Osteocyte (in vitro differentiated cells): ENCODE data around the gene MAP3K14. TPM values are rescaled to one million over a fixed set of nuclear protein-coding genes. Genes with fewer than 3 reads are reported as not detected.
A peak's percentile ranks its signal among the peaks of the same experiment; 100 is the strongest.

Source experiments
- DNase-seq: peaks from one replicate; pipeline ENCODE4 v3.0.0; 2021; ENCODE audit warnings: mixed read lengths; ENCODE audit not compliant: unreplicated experiment; ENCODE audit errors: extremely low spot score
- H3K27ac Mint-ChIP-seq: one replicate; pipeline ENCODE4 v1.8.0; 2021; ENCODE audit warnings: mild to moderate bottlenecking, mixed read lengths; ENCODE audit not compliant: unreplicated experiment
- H3K27me3 Mint-ChIP-seq: one replicate; pipeline ENCODE4 v1.8.0; 2021; ENCODE audit warnings: mixed read lengths; ENCODE audit not compliant: unreplicated experiment
- H3K36me3 Mint-ChIP-seq: one replicate; pipeline ENCODE4 v1.8.0; 2021; ENCODE audit warnings: mixed read lengths; ENCODE audit not compliant: unreplicated experiment
- H3K4me1 Mint-ChIP-seq: one replicate; pipeline ENCODE4 v1.8.0; 2021; ENCODE audit warnings: mixed read lengths; ENCODE audit not compliant: unreplicated experiment
- H3K4me3 Mint-ChIP-seq: one replicate; pipeline ENCODE4 v1.8.0; 2021; ENCODE audit warnings: mild to moderate bottlenecking, moderate library complexity, mixed read lengths; ENCODE audit not compliant: unreplicated experiment
- H3K9me3 Mint-ChIP-seq: one replicate; pipeline ENCODE4 v1.8.0; 2021; ENCODE audit warnings: mixed read lengths; ENCODE audit not compliant: unreplicated experiment
- total RNA-seq: library from RNA; stranded (reverse); gene quantifications from 2 replicates; pipeline ENCODE4 v1.2.1, GENCODE V29; 2021
- TF ChIP-seq, protein P1 (sequence below): fragments of 200-600 bp; sonication (generic); IDR thresholded peaks from 2 replicates; pipeline ENCODE4 v1.5.0; 2021; ENCODE audit warnings: antibody characterized with exemption, mild to moderate bottlenecking, moderate library complexity

The MAP3K14 gene
- total RNA-seq, 1 donor from 2014 or later, result 13.2 TPM

DNA sequence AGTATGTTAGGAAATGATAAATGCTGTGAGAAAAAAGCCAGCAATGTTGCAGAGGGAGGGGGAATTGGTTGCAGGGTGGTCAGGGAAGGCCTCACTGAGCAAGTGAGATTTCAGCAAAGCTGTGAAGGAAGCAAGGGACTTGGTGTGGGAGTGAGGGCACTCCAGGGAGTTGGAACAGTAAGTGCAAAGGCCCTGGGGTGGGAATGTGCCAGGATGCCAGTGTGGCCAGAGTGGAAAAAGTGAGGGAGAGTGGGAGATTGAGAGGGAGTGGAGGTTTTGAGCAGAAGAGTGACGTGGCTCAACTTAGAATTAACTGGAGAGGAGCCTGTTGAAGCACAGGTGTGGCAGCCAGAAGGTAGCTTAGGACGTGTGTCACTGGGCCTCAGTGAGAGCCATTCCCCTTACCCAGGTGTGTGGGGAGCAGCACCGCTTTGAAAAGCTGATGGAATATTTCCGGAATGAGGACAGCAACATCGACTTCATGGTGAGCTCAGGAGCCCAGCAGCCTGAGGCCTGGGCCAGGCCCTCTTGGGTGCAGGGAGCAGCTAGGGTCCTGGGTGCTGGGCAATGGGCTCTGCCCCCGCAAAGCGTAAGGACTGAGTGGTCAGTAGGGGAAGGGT is 78.6 kb downstream of the MAP3K14 start:
- H3K4me1 Mint-ChIP-seq, result peaks cover 11% of the 10 kb centered on the region
- DNase-seq, result no peak
- H3K27ac Mint-ChIP-seq, result no peak overlapping the region
- TF ChIP-seq, protein P1, sequence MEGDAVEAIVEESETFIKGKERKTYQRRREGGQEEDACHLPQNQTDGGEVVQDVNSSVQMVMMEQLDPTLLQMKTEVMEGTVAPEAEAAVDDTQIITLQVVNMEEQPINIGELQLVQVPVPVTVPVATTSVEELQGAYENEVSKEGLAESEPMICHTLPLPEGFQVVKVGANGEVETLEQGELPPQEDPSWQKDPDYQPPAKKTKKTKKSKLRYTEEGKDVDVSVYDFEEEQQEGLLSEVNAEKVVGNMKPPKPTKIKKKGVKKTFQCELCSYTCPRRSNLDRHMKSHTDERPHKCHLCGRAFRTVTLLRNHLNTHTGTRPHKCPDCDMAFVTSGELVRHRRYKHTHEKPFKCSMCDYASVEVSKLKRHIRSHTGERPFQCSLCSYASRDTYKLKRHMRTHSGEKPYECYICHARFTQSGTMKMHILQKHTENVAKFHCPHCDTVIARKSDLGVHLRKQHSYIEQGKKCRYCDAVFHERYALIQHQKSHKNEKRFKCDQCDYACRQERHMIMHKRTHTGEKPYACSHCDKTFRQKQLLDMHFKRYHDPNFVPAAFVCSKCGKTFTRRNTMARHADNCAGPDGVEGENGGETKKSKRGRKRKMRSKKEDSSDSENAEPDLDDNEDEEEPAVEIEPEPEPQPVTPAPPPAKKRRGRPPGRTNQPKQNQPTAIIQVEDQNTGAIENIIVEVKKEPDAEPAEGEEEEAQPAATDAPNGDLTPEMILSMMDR, result no peak
- no peaks in the 10 kb centered on the region for H3K9me3 Mint-ChIP-seq
- H3K4me3 Mint-ChIP-seq, result no peak overlapping the region
- H3K27me3 Mint-ChIP-seq, result peaks cover 7% of the 10 kb centered on the region
- no peaks in the 10 kb centered on the region for H3K36me3 Mint-ChIP-seq

DNA sequence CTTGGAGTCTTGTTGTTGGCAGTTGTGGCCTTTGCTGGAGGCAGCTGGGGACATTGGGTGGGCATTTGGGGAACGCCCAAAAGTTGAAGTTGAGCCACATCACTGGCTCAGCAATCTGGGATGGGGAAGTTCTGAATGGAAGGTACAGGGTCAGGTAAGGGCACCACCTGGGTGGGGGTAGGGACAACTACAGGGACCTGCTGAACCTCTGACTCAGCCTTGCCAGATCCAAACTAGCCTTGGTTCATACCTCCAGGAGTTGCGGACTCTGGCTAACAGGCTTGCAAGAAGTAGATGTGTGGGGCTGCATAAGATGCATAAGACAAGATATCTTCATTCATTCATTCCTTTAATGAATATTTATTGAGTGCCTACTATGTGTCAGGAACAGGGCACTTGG is 79.1 kb downstream of the MAP3K14 start:
- H3K27ac Mint-ChIP-seq, result no peak overlapping the region
- no peak overlapping the region for H3K4me3 Mint-ChIP-seq
- H3K27me3 Mint-ChIP-seq, result peaks cover 7% of the 10 kb centered on the region
- peaks cover 9% of the 10 kb centered on the region for H3K4me1 Mint-ChIP-seq
- H3K9me3 Mint-ChIP-seq, result no peaks in the 10 kb centered on the region
- H3K36me3 Mint-ChIP-seq, result no peaks in the 10 kb centered on the region
- DNase-seq, result no peak
- TF ChIP-seq, protein P1, result no peak

DNA sequence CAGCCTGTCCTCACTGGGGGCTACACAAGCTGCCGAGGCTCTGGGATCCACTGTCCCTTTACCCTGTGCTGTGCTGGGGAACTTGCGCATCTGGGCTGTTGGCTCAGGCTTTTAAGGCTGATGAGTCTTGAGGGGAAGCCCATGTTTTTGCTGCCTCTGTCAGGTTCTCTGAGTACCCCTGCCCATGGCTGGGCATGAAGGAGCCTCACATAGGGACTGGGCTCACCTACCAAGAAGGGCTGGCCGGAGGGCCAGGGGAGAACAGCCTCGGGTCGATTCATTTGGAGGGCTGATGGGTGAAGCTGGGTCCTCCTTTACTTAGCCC is 80.6 kb downstream of the MAP3K14 start:
- Mint-ChIP-seq H3K27me3 (peaks cover 7% of the 10 kb centered on the region), H3K4me1 (peaks cover 7% of the 10 kb centered on the region)
- DNase-seq, result no peak

DNA sequence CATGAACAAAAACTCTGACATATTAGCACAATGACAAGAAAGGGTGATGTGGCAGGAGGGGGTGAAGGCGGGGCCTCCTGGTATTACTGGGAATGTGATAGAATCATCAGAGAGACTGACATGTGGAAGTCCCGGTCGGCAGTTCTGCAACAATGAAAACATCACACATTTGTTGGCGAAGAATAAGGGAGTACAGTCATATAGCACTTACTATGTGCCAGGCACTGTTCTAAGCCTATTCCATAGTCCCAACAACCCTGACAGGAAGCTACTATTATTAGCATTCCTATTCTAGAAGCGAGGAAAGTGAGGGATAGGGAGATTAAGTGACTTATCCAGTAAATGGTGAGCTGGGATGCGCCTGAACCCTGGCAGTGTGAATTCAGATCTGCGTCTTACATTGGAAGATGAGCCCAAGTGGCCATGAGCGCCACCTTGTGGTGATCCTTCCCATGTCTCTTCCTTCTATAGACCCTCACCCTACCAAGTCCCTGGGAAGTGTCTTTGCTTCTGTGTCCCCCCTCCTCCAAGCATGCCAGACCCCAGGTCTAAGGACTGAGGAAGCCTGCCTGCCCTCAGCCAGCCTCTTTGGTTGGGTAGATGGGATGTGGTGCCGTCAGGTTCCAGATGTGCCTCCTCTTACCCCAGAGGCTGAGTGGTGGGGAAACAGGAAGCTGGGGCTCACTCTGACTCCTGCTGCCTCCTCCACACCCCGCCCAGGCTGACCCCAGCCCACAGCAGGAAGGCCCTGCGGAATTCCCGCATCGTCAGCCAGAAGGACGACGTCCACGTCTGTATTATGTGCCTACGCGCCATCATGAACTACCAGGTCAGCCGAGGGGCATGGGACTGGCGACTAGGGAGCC is 81.2 kb downstream of the MAP3K14 start:
- TF ChIP-seq, protein P1, result peak; percentile 85
- Mint-ChIP-seq H3K4me1 (peaks cover 8% of the 10 kb centered on the region), H3K27me3 (peaks cover 3% of the 10 kb centered on the region), H3K4me3 (no peak overlapping the region), H3K27ac (no peak overlapping the region), H3K36me3 (no peaks in the 10 kb centered on the region), H3K9me3 (no peaks in the 10 kb centered on the region)
- DNase-seq, result peak; percentile 85

More for the DNA sequence above, 80.6 kb downstream of the MAP3K14 start:
- TF ChIP-seq, protein P1, result no peak
- H3K4me3 Mint-ChIP-seq, result no peak overlapping the region
- no peaks in the 10 kb centered on the region for H3K9me3 Mint-ChIP-seq
- no peaks in the 10 kb centered on the region for H3K36me3 Mint-ChIP-seq
- H3K27ac Mint-ChIP-seq, result no peak overlapping the region
